ENCODE results near the gene MAT1A.
A peak's percentile ranks its signal among the peaks of the same experiment; 100 is the strongest.
"Not testable (repeated sequence)": the region's sequence is repeated elsewhere in the genome, so short reads cannot be mapped to it uniquely, and the experiment has no call there.

MAT1A gene

GRCh38 chr10:80264081-80265056 lies 25.1 kb downstream of the MAT1A start:
- DNase-seq = no peak

- DNase-seq = no peak
These were observed 28.0 kb downstream of the MAT1A start for GRCh38 chr10:80261316-80262030.

- DNase-seq = peak; percentile 30
These were observed 28.9 kb downstream of the MAT1A start for GRCh38 chr10:80260295-80261243.

DNA sequence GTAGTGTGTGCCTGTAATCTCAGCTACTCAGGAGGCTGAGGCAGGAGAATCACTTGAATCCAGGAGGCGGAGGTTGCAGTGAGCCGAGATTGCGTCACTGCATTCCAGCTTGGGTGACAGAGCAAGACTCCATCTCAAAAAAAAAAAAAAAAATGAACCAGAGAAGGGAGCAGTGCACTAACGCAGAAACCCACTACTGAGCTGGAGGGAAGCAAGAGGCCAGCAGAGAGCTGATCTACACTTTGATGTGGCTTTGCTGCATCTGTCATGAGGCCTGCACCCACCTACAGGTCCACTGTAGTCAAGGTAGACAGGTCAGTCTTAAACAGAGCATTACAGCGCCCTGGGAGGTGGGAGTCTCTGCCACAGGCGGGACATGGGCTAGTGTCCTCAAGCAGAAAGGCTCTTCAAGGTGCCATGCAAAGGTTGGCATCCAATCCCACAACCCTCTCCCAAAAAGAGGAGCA lies 30.0 kb downstream of the MAT1A start:
- DNase-seq = peak; percentile 23

DNA sequence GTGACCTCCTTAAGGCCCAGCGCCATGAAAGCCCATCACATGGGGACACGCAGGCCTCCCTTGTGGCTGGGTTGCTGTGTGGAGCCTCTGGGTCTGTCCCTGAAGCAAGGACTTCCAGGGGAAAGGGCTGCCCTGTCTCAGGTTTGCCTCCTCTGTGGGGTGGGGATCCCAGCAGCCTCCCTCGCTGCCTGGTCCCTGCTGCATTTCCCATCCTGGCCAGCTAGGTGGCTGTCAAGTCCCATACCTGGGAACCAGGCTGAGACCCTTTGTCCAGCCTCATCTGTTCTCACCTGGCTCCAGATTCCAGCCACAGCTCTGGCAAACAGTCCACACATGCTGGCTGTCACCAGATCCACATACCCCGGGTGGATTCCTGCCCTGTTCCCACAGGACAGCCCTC lies 32.7 kb downstream of the MAT1A start:
- DNase-seq = not testable (repeated sequence)

- not testable (repeated sequence) for DNase-seq
These were observed 34.7 kb downstream of the MAT1A start for GRCh38 chr10:80254726-80255125.

DNA sequence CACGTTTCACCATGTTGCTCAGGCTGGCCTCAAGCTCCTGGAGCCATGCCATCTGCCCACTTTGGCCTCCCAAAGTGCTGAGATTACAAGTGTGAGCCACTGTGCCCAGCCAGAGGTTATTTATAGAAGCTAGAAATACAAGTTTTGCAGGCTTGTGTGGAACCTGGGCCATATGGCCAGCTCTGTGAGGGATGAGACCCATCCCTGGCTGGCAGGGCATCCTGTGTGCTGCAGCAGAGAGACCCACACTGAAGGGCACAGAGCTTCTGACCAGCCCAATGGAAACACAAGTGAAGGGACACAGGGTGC lies 35.5 kb downstream of the MAT1A start:
- not testable (repeated sequence) for DNase-seq

DNA sequence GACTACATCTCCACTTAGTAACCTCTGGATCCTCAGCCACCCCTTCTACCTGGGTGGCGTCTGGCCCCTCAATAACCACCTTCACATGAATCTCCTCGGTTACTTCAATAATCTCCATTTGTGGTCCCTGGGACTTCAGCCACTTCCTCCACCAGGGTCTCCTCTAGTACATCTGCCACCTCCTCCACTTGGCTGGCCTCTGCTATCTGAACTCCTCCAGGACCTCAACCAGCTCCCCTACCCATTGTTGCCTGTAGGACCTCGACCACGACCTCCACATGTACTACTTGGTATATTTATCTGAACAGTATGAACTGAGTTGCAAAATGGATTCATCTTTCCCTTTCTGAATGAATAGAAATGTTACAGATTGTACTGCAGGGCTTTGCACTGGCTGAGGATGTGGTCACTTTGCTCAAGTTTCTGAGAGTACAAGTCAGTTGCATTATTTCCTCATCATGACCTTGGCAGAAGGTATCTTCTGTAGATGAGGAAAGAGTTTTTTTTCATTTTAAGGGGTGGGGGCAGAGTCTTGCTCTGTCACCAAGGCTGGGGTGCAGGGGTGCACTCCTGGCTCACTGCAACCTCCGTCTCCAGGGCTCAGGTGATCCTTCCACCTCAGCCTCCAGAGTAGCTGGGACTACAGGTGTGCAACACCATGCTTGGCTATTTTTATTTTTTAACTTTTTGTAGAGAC lies 36.0 kb downstream of the MAT1A start:
- no peak for DNase-seq

DNA sequence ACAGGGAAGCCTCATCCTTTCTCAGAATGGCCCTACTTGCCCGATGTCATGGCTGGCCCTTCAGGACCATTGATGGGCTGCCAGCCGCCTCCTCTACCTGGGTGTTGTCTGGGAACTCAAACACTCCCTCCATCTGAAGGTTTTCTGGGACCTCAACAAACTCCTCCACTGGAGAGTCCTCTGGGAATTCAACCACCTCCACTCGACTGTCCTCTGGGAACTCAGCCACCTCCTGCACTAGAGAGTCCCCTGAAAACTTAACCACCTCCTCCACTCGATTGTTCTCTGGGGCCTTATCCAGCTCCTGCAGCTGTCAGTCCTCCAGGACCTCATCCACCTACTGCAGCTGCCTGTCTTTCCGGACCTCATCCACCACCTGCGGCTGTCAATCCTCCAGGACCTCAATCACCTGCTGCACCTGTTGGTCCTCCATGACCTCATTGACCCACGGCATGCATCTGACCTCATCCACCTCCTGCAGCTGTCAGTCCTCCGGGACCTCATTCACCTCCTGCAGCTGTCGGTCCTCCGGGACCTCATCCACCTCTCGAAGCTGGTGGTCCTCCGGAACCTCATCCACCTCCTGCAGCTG lies 37.1 kb downstream of the MAT1A start:
- no peak for DNase-seq

DNA sequence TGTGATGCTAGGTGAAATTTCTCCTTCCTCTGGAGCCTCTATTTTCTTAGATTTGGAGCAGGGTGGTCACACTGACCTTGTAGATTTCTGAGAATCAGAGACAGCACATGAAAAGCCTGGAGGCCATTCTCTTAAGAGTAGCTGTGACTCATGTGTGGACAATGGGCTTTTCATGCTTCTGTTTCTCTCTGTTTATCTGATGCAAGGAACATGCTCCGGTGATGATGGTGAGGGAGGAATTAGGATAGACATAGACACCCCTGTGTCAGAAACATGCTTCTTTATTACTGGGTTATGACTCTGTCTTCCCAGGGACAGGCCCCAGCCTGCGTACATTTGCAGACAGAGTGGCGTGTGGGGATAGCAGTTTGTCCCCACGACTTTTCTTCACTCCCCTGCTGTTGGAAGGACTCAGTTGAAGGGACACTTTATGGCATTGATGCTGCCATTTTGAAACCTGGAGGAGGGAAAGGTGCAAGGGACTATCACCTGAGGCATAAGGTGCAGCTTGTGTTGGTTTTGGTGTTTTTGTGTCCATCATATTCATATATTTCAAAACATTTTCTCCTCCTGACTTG lies 37.7 kb downstream of the MAT1A start:
- not testable (repeated sequence) for DNase-seq

DNA sequence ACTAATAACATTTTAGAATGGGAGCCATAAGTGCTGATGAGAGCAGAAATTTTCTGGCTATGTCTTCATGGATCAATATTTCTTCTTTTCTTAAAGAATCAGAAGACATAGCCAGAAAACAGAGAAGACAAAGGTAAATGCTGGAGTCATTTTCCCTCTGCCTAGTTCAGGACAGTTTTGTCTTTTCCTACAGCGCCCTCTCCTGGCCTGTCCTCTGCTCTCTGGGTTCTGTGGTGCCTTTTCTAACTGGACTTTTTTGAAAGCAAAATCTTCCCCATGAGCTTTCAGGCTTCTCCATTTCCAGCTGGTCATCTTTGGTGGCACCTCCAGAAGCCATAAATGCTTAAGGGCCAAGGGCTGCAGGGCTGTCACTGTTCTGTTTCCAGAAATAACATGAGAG lies 39.1 kb downstream of the MAT1A start:
- DNase-seq = not testable (repeated sequence)

DNA sequence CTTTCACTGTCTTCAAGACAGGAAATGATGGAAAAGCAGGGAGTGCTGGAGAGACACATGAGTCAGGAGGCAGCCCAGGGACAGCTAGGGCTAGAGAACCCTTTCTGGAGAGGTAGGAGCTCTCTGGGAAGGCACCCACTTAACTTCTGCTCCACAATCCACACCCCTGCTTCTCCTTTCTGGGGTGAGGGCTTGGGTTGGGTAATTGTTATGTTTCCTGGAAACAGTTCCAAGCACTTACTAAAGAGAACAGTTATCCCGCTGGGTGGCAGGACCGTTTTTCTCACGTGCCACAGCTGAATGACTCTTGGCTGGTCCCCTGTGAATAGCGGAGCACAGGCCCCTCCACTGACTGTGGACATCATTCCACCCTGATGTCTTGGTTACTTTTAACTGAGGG lies 39.6 kb downstream of the MAT1A start:
- not testable (repeated sequence) for DNase-seq

DNA sequence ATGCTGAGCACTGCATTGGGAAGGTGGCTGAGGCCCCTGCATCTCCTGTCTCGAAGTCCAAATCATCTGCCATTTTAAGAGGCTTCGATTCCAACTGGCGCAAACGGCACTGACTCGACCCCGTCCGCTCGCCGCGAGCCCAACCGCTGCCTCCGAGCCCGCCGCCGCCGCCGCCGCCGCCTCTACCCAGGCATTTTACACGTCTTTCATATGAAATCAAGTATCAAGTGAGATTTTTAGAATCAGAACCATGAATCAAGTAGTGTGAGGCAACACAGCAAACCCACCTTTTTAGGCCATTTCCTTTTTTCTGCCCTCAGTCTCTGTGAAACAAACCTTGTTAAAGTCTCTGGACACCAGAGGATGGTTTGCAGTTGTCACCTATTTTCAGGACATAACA lies 41.8 kb downstream of the MAT1A start:
- DNase-seq = not testable (repeated sequence)

DNA sequence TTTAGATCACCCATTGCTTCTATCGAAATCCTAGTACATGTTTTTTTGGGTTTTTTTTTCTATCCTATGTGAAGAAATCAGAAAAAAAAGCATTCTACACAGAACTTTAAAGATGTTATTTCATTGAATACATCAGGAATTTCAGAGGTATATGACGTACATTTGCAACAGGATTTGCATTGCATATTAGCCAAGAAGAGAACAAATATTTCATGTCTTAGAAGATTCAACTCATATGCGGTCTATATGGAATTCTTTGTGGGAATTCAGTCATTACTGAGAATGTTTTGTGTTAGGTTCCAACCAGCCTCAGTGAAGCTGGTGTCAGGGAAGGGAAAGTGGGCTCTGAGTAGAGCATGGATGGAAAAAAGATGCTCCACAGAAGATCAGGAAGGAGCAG lies 45.1 kb downstream of the MAT1A start:
- peak; percentile 81 for DNase-seq

- DNase-seq = not testable (repeated sequence)
These were observed 47.1 kb downstream of the MAT1A start for GRCh38 chr10:80242341-80242740.

DNA sequence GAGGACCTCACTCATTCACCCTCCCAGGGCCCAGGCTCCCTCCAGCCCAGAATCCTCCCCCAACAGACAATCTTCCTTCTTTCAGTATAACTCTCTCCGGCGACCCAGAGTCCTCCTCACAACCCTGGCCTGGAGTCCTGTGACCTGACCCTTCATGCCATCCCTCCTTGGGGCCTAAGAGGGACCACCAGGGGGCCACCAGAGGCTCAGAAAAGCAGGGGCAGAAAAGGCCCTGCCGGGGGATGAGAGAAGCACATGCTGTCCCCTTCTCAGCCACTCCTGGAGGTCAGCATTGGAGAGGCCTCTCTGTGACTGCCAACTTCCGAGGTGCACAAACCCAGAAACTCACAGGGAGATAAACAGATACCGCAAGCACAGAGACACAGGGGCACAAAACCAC lies 53.0 kb downstream of the MAT1A start:
- not testable (repeated sequence) for DNase-seq

DNA sequence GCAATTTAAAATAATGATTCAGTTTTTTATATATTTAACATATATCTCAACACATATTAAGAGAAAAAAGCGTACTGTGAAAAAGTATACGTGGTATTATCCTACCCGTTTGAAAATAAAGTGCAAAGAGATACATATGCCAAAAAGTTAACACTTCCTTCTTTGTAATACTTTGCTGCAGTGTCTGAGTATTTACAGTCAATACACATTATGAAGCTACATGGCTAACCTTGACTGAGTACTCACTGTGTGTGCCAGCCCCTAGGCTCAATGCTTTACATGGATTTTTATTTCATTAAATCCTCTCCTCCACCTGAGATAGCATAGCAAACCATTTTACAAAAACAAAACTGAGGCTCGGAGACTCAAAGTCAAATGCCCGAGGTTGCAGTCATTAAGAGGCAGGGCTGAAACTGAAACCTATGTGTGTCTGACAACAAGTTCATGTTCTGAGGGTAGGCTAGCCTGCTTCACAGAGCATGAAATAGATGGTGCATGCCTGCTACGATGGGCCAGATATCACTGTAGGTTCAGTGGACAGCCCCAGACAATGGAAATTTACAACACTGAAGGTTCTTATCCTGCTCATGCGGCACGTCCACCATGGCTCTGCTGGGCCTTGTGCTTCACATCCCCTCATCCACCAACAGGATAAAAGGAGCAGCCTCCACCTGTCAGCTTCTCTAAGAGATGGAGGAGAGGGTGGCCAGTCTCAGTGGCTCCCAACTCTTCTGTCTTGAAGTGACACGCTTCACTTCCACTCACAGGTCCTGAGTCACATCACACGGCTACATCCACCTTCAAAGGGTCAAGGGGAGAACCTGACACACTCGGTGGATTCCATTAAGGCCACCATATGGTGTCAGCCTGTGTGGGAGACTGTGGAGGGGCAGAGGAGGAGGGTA lies 54.9 kb downstream of the MAT1A start:
- not testable (repeated sequence) for DNase-seq

GRCh38 chr10:80233871-80234270 lies 55.6 kb downstream of the MAT1A start:
- DNase-seq = not testable (repeated sequence)

GRCh38 chr10:80226723-80227122 lies 62.7 kb downstream of the MAT1A start:
- DNase-seq = peak; percentile 79

DNA sequence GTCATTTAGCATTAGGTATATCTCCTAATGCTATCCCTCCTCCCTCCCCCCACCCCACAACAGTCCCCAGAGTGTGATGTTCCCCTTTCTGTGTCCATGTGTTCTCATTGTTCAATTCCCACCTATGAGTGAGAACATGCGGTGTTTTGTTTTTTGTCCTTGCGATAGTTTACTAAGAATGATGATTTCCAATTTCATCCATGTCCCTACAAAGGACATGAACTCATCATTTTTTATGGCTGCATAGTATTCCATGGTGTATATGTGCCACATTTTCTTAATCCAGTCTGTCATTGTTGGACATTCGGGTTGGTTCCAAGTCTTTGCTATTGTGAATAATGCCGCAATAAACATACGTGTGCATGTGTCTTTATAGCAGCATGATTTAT lies 66.4 kb downstream of the MAT1A start:
- DNase-seq = not testable (repeated sequence)

Data from fibroblast of skin of scalp (primary cell).